Nephron progenitor cell (in vitro differentiated cells): ENCODE results near the gene NRARP.

ENCODE experiments used
- DNase-seq: peaks from one replicate; pipeline ENCODE4 v3.0.0; 2021
- H3K27ac Mint-ChIP-seq: 2 replicates; pipeline ENCODE4 v1.8.0; 2021; ENCODE audit warnings: mild to moderate bottlenecking, moderate library complexity, mixed read lengths
- H3K27me3 Mint-ChIP-seq: 2 replicates; pipeline ENCODE4 v1.8.0; 2021; ENCODE audit warnings: mild to moderate bottlenecking, low read depth, mixed read lengths; ENCODE audit not compliant: poor library complexity
- H3K36me3 Mint-ChIP-seq: 2 replicates; pipeline ENCODE4 v1.8.0; 2021; ENCODE audit warnings: low read depth, mixed read lengths
- H3K4me1 Mint-ChIP-seq: 2 replicates; pipeline ENCODE4 v1.8.0; 2021; ENCODE audit warnings: mixed read lengths
- H3K4me3 Mint-ChIP-seq: 2 replicates; pipeline ENCODE4 v1.8.0; 2021; ENCODE audit warnings: mild to moderate bottlenecking, moderate library complexity, mixed read lengths
- H3K9me3 Mint-ChIP-seq: 2 replicates; pipeline ENCODE4 v1.8.0; 2021; ENCODE audit warnings: mild to moderate bottlenecking, moderate library complexity, mixed read lengths
- TF ChIP-seq, protein P1 (sequence below): fragments of 200-600 bp; sonication (generic); IDR thresholded peaks from 2 replicates; pipeline ENCODE4 v1.5.0; 2021; ENCODE audit warnings: antibody characterized with exemption

The NRARP gene

DNA sequence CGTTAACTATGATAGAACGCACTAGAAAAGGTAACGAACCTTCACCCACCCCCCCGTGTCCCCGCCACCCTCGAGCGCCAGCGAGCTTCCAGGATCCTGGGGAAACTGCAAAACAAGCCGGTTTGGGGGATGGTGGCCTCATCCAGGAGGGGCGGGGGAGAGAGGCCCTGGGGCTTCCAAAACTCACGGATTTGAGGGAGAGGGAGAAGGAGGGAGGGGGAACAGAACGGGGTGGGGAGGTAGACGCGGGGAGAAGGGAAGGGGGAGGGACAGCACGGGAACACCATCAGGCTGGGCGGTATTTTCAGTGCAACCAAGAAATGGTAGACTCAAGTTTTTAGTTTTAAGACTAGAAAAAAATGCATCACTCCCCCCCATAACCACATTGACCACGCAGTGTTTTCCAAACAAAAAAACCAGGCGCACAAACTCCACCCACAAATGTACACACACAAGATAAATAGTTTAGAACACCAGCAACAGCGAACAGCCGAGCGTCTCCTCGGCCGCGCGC lies 1.4 kb downstream of the NRARP start:
- no peaks in the 10 kb centered on the region for H3K36me3 Mint-ChIP-seq
- DNase-seq = peak; percentile 39
- TF ChIP-seq, protein P1, sequence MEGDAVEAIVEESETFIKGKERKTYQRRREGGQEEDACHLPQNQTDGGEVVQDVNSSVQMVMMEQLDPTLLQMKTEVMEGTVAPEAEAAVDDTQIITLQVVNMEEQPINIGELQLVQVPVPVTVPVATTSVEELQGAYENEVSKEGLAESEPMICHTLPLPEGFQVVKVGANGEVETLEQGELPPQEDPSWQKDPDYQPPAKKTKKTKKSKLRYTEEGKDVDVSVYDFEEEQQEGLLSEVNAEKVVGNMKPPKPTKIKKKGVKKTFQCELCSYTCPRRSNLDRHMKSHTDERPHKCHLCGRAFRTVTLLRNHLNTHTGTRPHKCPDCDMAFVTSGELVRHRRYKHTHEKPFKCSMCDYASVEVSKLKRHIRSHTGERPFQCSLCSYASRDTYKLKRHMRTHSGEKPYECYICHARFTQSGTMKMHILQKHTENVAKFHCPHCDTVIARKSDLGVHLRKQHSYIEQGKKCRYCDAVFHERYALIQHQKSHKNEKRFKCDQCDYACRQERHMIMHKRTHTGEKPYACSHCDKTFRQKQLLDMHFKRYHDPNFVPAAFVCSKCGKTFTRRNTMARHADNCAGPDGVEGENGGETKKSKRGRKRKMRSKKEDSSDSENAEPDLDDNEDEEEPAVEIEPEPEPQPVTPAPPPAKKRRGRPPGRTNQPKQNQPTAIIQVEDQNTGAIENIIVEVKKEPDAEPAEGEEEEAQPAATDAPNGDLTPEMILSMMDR = no peak
- no peaks in the 10 kb centered on the region for H3K9me3 Mint-ChIP-seq
- peak overlapping the region; percentile 93 for H3K4me3 Mint-ChIP-seq
- peaks cover 31% of the 10 kb centered on the region for H3K27me3 Mint-ChIP-seq
- peaks cover 51% of the 10 kb centered on the region for H3K4me1 Mint-ChIP-seq
- H3K27ac Mint-ChIP-seq = peak overlapping the region; percentile 90

DNA sequence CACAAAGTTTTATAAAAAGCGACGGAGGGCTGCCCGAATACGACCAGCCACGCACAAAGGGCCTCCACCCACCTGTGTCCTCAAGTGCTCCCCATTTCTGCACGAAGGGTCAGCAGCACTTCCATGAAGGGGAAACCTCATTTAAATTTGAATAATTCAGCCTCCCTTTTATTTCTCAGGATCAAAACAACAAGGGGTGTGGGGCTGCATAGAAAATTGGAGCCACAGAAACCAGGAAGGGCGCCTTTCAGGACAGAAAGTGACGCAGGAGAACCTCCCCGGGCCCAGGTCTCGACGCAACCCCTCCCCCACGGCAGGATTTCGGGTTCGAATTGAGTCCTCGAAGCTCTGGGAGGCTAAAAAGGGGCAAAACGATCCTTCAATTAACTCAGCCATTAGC lies 2.1 kb downstream of the NRARP start:
- peak; percentile 30 for DNase-seq
- Mint-ChIP-seq H3K4me3 (peak overlapping the region; percentile 93), H3K4me1 (peaks cover 44% of the 10 kb centered on the region)

DNA sequence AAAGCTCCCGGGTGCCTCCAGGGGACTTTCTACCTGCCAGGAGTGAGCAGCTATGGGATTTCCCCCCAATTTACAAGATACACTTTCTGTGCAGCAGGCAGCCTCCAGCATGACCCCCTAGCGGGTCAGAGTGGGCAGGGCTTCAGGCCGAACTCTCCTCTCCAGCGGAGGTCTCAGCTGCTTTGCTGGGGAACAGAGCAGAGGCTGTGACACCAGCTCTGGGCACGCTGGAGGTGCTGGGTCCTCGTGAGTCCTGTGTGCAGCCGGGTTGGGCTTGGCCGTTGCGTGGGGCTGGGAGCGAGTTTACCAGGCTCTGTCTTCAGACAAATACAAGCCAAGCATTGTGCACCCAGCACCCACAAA lies 2.9 kb downstream of the NRARP start:
- Mint-ChIP-seq H3K4me1 (peaks cover 41% of the 10 kb centered on the region), H3K4me3 (peak overlapping the region; percentile 66), H3K36me3 (no peaks in the 10 kb centered on the region), H3K9me3 (peaks cover 4% of the 10 kb centered on the region), H3K27me3 (peaks cover 41% of the 10 kb centered on the region), H3K27ac (no peak overlapping the region)
- peak; percentile 48 for DNase-seq
- TF ChIP-seq, protein P1 = peak; percentile 7

More for the DNA sequence above, 2.1 kb downstream of the NRARP start:
- peaks cover 33% of the 10 kb centered on the region for H3K27me3 Mint-ChIP-seq
- H3K9me3 Mint-ChIP-seq = no peaks in the 10 kb centered on the region
- H3K36me3 Mint-ChIP-seq = no peaks in the 10 kb centered on the region
- TF ChIP-seq, protein P1 = no peak
- no peak overlapping the region for H3K27ac Mint-ChIP-seq

DNA sequence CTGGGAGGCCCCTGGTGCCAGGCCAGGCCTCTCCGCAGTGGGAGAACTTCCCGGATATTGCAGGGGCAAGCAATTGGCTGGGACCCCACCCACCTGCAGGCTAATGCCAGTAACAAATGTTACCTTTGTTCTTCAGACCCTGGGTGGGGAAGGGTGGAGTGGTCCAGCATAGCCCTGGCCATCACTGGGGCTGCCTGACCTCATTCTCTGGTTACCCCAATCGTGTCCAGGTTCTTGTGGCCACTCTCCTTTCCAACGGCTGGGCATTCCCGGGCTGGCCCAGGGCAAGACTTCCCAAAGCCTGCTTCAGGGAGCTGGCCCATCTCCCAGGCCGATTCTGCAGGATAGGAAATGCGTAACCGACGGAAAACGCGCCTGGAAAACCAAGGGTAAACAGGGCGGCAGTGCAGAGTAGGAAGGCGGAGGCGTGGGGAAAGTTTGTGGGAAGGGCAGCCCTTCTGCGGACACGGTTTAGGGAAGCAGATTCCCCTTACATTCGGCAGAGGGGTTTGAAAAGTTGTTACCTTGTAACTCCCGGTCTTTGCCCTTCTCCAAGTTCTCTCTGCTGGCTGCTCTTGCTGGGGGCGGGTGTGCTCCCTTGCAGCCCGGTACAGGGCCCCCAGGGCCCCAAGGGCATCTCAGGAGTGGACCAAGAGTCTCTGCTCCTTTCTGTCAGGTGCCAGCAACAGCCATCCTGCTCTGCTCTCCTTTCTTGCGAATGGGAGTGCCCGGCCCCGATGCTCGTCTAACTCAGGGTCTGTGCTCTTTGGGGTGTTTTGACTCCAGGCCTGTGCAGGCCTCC lies 3.5 kb downstream of the NRARP start:
- H3K36me3 Mint-ChIP-seq = no peaks in the 10 kb centered on the region
- TF ChIP-seq, protein P1 = no peak
- H3K4me3 Mint-ChIP-seq = peak overlapping the region; percentile 66
- H3K27ac Mint-ChIP-seq = no peak overlapping the region
- H3K27me3 Mint-ChIP-seq = peaks cover 46% of the 10 kb centered on the region
- peak; percentile 19 for DNase-seq
- H3K9me3 Mint-ChIP-seq = peaks cover 9% of the 10 kb centered on the region
- H3K4me1 Mint-ChIP-seq = peaks cover 40% of the 10 kb centered on the region

DNA sequence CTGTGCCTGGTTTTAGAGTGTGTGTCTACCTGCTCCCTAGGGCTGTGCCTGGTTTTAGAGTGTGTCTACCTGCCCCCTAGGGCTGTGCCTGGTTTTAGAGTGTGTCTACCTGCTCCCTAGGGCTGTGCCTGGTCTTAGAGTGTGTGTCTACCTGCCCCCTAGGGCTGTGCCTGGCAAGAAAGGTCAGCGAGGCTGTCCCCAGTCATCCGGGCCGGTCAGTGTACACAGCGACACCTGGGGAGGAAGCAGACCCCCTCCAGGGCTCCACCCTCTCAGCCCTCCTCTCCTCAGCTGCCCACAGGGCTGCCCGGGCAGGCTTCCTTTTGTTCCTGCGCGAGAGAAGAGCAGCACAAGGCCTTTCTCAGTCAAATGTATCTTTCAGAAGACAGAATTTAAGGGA lies 4.1 kb downstream of the NRARP start:
- H3K27me3 Mint-ChIP-seq = peaks cover 50% of the 10 kb centered on the region
- no peak for DNase-seq
- no peak overlapping the region for H3K4me3 Mint-ChIP-seq
- no peak overlapping the region for H3K27ac Mint-ChIP-seq
- peaks cover 40% of the 10 kb centered on the region for H3K4me1 Mint-ChIP-seq
- peaks cover 13% of the 10 kb centered on the region for H3K9me3 Mint-ChIP-seq
- TF ChIP-seq, protein P1 = no peak
- no peaks in the 10 kb centered on the region for H3K36me3 Mint-ChIP-seq
